Activated CD4-positive, alpha-beta memory T cell treated with anti-CD3 and anti-CD28 coated beads for 36 hours (primary cell): Measurements from ENCODE around the gene TRAPPC3L. TPM values are rescaled to one million over a fixed set of nuclear protein-coding genes. Genes with fewer than 3 reads are reported as not detected.

Experiments
- CTCF ChIA-PET: fragments of 350-600 bp; sonication (Branson Sonifier 250); formaldehyde crosslinking; loops from one replicate; lab custom pipeline; 2021; ENCODE audit warnings: antibody characterized with exemption, inconsistent platforms; lab: Charles Lee
- POLR2A ChIA-PET: fragments of 350-600 bp; sonication (Branson Sonifier 250); formaldehyde crosslinking; loops from one replicate; lab custom pipeline; 2021; ENCODE audit warnings: antibody characterized with exemption; lab: Charles Lee
- DNase-seq: peaks from one replicate; pipeline ENCODE4 v3.0.0-alpha.2; 2020
- H3K27ac Mint-ChIP-seq: one replicate; pipeline ENCODE4 v1.8.0; 2021; ENCODE audit warnings: mixed read lengths
- H3K27me3 Mint-ChIP-seq: one replicate; pipeline ENCODE4 v1.8.0; 2021; ENCODE audit warnings: mixed read lengths
- H3K36me3 Mint-ChIP-seq: one replicate; pipeline ENCODE4 v1.8.0; 2021; ENCODE audit warnings: mixed read lengths
- H3K4me1 Mint-ChIP-seq: one replicate; pipeline ENCODE4 v1.8.0; 2021; ENCODE audit warnings: low read depth, mixed read lengths
- H3K4me3 Mint-ChIP-seq: one replicate; pipeline ENCODE4 v1.8.0; 2021; ENCODE audit warnings: mild to moderate bottlenecking, mixed read lengths
- H3K9me3 Mint-ChIP-seq: one replicate; pipeline ENCODE4 v1.8.0; 2021; ENCODE audit warnings: mixed read lengths
- intact Hi-C: fragments of 100-400 bp; cut with micrococcal nuclease; formaldehyde crosslinking; loops from one replicate; pipeline ENCODE4 v1.15.1; 2023
- total RNA-seq, 2 experiments: library from RNA; stranded (reverse); gene quantifications; one replicate each; pipeline ENCODE4 v1.2.3, GENCODE V29; 2021

TRAPPC3L gene
- total RNA-seq = not detected

DNA sequence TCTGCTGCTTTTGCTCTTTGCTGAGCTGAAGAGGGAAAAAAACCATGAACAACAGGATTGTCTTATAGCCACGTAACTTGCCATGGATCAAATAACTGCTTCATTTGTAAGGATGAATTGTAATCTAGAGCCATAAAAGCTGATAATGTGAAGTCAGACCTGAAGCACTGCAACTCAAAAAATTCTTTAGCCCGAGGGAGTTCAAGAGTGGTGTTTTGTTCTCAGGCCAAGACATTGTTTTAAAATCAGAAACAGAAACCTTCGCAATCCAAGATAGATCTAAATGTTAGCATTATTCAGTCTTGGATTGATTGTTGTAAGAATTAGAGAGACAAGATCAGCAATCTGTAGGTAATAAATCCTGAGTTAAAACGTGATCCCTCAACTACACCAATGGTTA lies at the start of gene TRAPPC3L:
Gene TRAPPC3L, minus strand, starts transcription at position 34 of the 400 bp plus-strand sequence. CDS start 170 bp downstream, outside the sequence.
- peaks cover 10% of the 10 kb centered on the region for H3K27me3 Mint-ChIP-seq
- POLR2A ChIA-PET = no interaction called here

DNA sequence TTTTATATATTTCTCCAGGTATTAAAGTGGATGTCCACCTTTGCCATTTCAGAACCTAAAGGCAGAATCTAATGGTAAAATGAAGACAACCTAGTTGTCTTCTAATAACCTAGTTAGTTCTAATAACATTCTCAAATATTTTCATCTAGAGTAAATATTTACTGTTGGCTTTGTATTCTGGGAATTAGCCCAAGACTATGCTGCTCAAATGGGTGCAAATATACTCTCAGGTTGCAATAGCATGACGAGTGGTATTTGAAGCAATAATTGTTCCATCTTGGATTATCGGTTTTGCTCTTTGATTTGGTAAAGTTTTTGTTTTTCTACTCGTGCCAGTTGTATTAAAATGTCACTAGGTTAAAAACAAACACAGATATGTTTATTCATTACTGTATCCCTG lies 49.8 kb upstream of the TRAPPC3L start:
- Mint-ChIP-seq H3K4me1 (no peaks in the 10 kb centered on the region), H3K27me3 (no peaks in the 10 kb centered on the region), H3K36me3 (peaks cover 53% of the 10 kb centered on the region), H3K9me3 (no peaks in the 10 kb centered on the region), H3K27ac (no peak overlapping the region), H3K4me3 (no peak overlapping the region)
- no peak for DNase-seq
- ChIA-PET POLR2A (no interaction called here), CTCF (no interaction called here)
- intact Hi-C loops = no loop called here

More for the DNA sequence above, at the start of gene TRAPPC3L:
- Mint-ChIP-seq H3K4me1 (no peaks in the 10 kb centered on the region), H3K9me3 (no peaks in the 10 kb centered on the region), H3K27ac (no peak within 1 kb of the TSS), H3K4me3 (no peak within 1 kb of the TSS), H3K36me3 (no peaks in the 10 kb centered on the region)
- CTCF ChIA-PET = interaction anchor here (1.0 to 4.4 kb wide), 3 partner anchors 13 to 17 kb away, joined by 3 to 16 read pairs (median 4); no protein-coding TSS in a partner anchor
- DNase-seq = no peak
- intact Hi-C loops = no loop called here

DNA sequence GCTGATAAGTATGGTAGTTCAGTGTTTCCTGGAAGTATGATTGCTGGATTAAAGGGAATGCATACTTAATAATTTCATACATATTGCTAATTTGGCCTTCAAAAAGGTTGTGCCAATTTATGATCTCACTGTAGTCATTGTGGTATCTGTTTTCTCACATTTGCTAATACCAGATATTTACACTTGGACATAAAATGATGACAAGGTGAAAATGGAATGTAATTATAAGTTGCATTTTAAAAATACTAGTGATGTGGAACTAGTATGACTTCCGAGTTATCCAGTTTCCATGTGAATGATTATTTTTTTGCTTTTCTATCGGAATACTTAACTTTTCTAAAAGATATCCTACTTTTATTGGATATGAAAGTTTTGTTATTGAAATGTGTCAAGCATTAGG lies 41.3 kb upstream of the TRAPPC3L start:
- CTCF ChIA-PET = no interaction called here
- Mint-ChIP-seq H3K27me3 (no peaks in the 10 kb centered on the region), H3K36me3 (peaks cover 38% of the 10 kb centered on the region), H3K4me1 (no peaks in the 10 kb centered on the region), H3K4me3 (no peak overlapping the region), H3K9me3 (no peaks in the 10 kb centered on the region), H3K27ac (no peak overlapping the region)
- no peak for DNase-seq
- POLR2A ChIA-PET = no interaction called here
- intact Hi-C loops = no loop called here

DNA sequence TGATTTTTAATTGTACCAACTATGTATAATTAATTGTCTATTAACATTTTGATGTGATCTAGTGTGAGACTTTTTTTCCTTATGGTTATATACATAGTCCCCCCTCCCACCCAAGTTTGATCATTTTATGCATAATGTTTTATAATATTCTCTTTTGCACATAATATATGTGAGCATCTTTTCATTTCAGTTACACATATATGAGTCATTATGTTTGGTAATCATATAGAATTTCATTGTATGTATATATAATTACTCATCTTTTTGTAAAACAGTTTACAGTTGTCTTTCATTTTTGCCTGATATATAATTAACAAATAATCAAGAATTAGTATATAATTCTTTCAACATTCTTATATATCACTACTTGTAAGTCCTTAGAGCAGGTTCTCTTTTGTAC lies 40.8 kb upstream of the TRAPPC3L start:
- no peak for DNase-seq
- POLR2A ChIA-PET = no interaction called here
- Mint-ChIP-seq H3K27me3 (no peaks in the 10 kb centered on the region), H3K36me3 (peaks cover 37% of the 10 kb centered on the region), H3K27ac (no peak overlapping the region), H3K4me3 (no peak overlapping the region), H3K4me1 (no peaks in the 10 kb centered on the region), H3K9me3 (no peaks in the 10 kb centered on the region)
- intact Hi-C loops = no loop called here
- CTCF ChIA-PET = no interaction called here

DNA sequence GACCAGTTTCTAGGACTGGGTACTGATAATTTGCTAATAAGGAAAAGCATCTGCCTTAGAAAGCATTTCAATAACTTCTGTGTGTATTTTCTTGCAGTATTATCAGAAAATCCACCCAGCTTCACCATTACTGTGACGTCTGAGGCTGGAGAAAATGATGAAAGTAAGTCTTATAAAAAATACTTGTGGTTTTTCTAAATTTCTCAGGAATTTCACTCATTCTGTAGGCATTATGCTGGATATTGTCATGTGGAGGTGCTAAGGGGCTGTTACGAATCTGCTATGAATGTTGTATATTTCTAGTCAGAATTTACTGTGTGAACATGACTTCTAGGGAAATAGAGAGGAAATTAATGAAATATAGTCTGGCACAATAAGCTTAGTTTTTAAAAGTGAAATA lies 34.7 kb upstream of the TRAPPC3L start:
- Mint-ChIP-seq H3K36me3 (peaks cover 43% of the 10 kb centered on the region), H3K4me1 (peaks cover 28% of the 10 kb centered on the region), H3K4me3 (no peak overlapping the region), H3K27ac (no peak overlapping the region), H3K27me3 (no peaks in the 10 kb centered on the region), H3K9me3 (no peaks in the 10 kb centered on the region)
- DNase-seq = no peak
- intact Hi-C loops = no loop called here
- CTCF ChIA-PET = interaction anchor here (1.8 kb wide), 1 partner anchor 20 kb away, joined by 10 read pairs; no protein-coding TSS in a partner anchor
- POLR2A ChIA-PET = interaction anchor here (1.0 kb wide), 1 partner anchor 10 kb away, joined by 3 read pairs; no protein-coding TSS in a partner anchor

DNA sequence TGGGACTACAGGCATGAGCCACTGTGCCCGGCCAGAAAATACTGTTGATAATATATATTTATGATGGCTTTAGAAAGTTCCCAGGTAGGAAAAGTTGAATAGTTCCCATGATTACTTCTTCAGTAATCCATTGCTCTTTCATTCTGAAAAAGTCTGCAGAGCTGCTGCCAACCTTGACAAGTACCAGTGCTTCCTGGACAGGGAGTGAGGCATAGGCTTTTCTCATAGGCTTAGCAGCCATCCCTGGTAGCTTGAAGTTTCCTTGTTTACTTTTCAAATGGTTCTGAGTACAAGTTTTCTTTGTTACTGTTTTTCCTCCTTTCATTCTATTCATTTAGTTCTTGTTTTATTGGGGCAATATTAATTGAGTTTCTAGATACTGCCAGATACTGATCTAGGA lies 33.7 kb upstream of the TRAPPC3L start:
- no peaks in the 10 kb centered on the region for H3K9me3 Mint-ChIP-seq
- H3K4me3 Mint-ChIP-seq = no peak overlapping the region
- intact Hi-C loops = loop anchor here (10.0 kb wide), 1 partner anchor 266 kb away; no protein-coding TSS in a partner anchor
- H3K27me3 Mint-ChIP-seq = no peaks in the 10 kb centered on the region
- ChIA-PET CTCF (interaction anchor here (0.7 to 1.8 kb wide), 2 partner anchors 19 to 361 kb away, joined by 3 to 10 read pairs; no protein-coding TSS in a partner anchor), POLR2A (no interaction called here)
- DNase-seq = no peak
- H3K36me3 Mint-ChIP-seq = peaks cover 38% of the 10 kb centered on the region
- peaks cover 31% of the 10 kb centered on the region for H3K4me1 Mint-ChIP-seq
- H3K27ac Mint-ChIP-seq = no peak overlapping the region

DNA sequence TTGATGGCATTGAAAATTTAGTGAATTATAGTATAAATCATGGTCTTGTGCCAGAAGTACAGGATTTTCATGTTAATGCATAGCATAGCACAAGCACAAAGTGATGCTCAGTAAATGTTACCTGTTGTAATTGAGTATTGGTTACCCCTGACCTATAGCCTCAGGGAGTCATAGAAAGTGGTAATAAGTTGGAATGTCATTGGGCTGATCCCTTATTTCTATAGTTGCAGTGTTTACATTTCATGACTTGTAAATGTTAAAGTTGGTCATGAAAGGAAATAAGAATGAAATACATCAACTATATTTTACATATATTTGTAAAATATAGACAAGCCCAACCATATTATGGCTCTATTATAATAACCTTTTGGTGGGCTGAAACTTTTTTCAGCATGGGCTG lies 32.9 kb upstream of the TRAPPC3L start:
- H3K9me3 Mint-ChIP-seq = no peaks in the 10 kb centered on the region

DNA sequence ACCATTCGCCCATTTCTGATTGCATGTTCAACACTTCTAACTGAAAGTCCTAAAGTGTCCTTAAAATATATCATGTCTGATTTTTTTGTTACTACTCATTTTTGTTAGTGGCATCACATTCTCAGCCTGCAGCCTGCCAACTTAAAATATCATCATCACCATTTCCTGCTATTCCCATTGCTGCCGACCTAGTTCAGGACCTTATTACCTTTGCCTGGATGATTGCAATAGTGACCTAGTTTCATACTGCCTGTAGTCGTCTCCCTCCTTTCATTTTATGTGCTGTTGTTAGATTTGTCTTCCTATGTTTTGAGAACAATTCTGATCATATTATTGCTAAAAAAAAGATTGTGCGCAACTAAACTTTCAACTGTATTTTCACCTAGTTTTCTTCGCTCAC lies 32.0 kb upstream of the TRAPPC3L start:
- H3K4me1 Mint-ChIP-seq = peaks cover 47% of the 10 kb centered on the region
- no peaks in the 10 kb centered on the region for H3K9me3 Mint-ChIP-seq
- CTCF ChIA-PET = interaction anchor here (1.1 to 1.2 kb wide), 2 partner anchors 17 to 309 kb away, joined by 3 read pairs; no protein-coding TSS in a partner anchor
- intact Hi-C loops = loop anchor here (2.0 to 10.0 kb wide), 2 partner anchors 67 to 267 kb away; no protein-coding TSS in a partner anchor
- no peaks in the 10 kb centered on the region for H3K27me3 Mint-ChIP-seq
- H3K4me3 Mint-ChIP-seq = no peak overlapping the region
- POLR2A ChIA-PET = no interaction called here
- H3K27ac Mint-ChIP-seq = no peak overlapping the region
- H3K36me3 Mint-ChIP-seq = peaks cover 37% of the 10 kb centered on the region
- DNase-seq = no peak

More for the DNA sequence above, 32.9 kb upstream of the TRAPPC3L start:
- Mint-ChIP-seq H3K4me1 (peaks cover 39% of the 10 kb centered on the region), H3K27ac (no peak overlapping the region), H3K36me3 (peaks cover 39% of the 10 kb centered on the region), H3K4me3 (no peak overlapping the region), H3K27me3 (no peaks in the 10 kb centered on the region)
- DNase-seq = no peak
- CTCF ChIA-PET = interaction anchor here (1.2 kb wide), 1 partner anchor 310 kb away, joined by 3 read pairs; no protein-coding TSS in a partner anchor
- intact Hi-C loops = loop anchor here (10.0 kb wide), 1 partner anchor 266 kb away; no protein-coding TSS in a partner anchor
- POLR2A ChIA-PET = no interaction called here

DNA sequence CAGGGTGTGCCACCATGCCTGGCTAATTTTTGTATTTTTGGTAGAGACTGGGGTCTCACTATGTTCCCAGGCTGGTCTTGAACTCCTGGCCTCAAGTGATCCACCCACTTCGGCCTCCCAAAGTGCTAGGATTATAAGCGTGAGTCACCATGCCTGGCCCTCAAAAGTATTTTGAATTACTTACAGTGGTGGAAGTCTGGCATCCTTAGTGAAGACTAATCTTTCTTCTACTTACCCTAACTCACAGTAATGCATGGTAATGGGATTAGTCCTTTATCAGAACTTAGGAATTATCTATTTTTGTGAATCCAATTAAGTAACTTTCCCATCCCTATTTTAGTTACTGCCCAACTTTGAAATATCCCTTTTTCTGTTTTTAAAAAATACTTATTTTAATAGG lies 29.7 kb upstream of the TRAPPC3L start:
- Mint-ChIP-seq H3K4me1 (peaks cover 55% of the 10 kb centered on the region), H3K27me3 (no peaks in the 10 kb centered on the region), H3K27ac (no peak overlapping the region), H3K4me3 (no peak overlapping the region), H3K36me3 (peaks cover 29% of the 10 kb centered on the region), H3K9me3 (no peaks in the 10 kb centered on the region)
- ChIA-PET POLR2A (no interaction called here), CTCF (interaction anchor here (2.0 kb wide), 1 partner anchor 14 kb away, joined by 5 read pairs; no protein-coding TSS in a partner anchor)
- intact Hi-C loops = loop anchor here (10.0 kb wide), 1 partner anchor 270 kb away; no protein-coding TSS in a partner anchor
- DNase-seq = no peak

DNA sequence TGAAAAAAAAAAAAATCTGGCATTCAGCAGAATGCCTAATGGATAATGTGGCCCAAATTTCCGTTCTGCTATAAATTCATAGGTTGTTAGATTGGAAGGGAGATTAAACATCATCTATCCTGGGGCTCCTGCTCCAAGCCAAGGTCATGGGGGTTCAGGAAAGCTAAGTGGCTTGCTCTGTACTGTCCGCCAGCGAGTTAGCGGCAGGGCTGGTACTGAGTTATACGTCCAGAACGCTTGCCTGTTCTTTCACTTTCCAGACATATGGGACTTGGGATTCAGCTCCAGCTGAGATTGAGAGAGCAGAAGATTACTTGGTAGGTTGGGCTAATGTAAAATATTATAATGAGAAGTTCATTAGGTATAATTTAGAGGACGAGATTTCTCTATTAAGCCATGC lies 26.7 kb upstream of the TRAPPC3L start:
- Mint-ChIP-seq H3K9me3 (no peaks in the 10 kb centered on the region), H3K36me3 (peaks cover 18% of the 10 kb centered on the region)
- DNase-seq = peak; percentile 16

DNA sequence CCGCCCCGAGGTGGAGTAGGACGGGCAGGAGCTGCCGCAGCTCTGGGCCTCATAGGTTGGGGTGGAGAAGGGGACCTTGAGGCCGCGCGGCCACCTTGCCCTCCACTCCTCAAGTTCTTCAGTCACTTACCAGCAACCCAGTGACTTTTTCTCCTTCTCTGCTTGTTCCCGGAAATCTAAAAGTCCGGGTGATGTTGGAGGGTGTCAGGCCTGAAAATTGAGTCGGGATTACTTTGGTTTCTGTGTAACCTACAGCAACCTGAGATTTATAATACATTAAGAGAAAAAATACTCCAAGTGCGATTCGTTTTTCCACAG lies 26.2 kb upstream of the TRAPPC3L start:
- Mint-ChIP-seq H3K4me1 (peaks cover 54% of the 10 kb centered on the region), H3K4me3 (peak overlapping the region; percentile 97), H3K27me3 (no peaks in the 10 kb centered on the region), H3K36me3 (peaks cover 17% of the 10 kb centered on the region), H3K9me3 (no peaks in the 10 kb centered on the region), H3K27ac (peak overlapping the region; percentile 84)
- POLR2A ChIA-PET = interaction anchor here (0.6 to 2.3 kb wide), 8 partner anchors 12 to 291 kb away, joined by 3 to 15 read pairs (median 3); partner anchors contain the start of genes TSPYL1 and ZUP1
- intact Hi-C loops = loop anchor here (1.0 to 10.0 kb wide), 10 partner anchors 45 to 1106 kb away; partner anchors contain the start of genes DSE, KPNA5, NUS1 and RSPH4A
- CTCF ChIA-PET = interaction anchor here (0.7 to 4.2 kb wide), 9 partner anchors 9 to 303 kb away, joined by 3 to 29 read pairs (median 9); no protein-coding TSS in a partner anchor
- no peak for DNase-seq

More for the DNA sequence above, 26.7 kb upstream of the TRAPPC3L start:
- no peaks in the 10 kb centered on the region for H3K27me3 Mint-ChIP-seq
- intact Hi-C loops = loop anchor here (5.0 to 10.0 kb wide), 3 partner anchors 200 to 1105 kb away; partner anchors contain the start of genes DSE and NUS1
- peaks cover 57% of the 10 kb centered on the region for H3K4me1 Mint-ChIP-seq
- peak overlapping the region; percentile 97 for H3K4me3 Mint-ChIP-seq
- ChIA-PET CTCF (interaction anchor here (0.7 to 4.2 kb wide), 7 partner anchors 9 to 304 kb away, joined by 3 to 29 read pairs (median 9); no protein-coding TSS in a partner anchor), POLR2A (interaction anchor here (0.6 to 2.3 kb wide), 7 partner anchors 12 to 292 kb away, joined by 3 to 15 read pairs (median 3); partner anchors contain the start of genes TSPYL1 and ZUP1)
- H3K27ac Mint-ChIP-seq = peak overlapping the region; percentile 84
